ENCODE measurements around the gene BSG. TPM values are rescaled to one million over a fixed set of nuclear protein-coding genes. Genes with fewer than 3 reads are reported as not detected.

Gene BSG
- total RNA-seq, 1 donor from 2014 or later = 353 TPM

DNA sequence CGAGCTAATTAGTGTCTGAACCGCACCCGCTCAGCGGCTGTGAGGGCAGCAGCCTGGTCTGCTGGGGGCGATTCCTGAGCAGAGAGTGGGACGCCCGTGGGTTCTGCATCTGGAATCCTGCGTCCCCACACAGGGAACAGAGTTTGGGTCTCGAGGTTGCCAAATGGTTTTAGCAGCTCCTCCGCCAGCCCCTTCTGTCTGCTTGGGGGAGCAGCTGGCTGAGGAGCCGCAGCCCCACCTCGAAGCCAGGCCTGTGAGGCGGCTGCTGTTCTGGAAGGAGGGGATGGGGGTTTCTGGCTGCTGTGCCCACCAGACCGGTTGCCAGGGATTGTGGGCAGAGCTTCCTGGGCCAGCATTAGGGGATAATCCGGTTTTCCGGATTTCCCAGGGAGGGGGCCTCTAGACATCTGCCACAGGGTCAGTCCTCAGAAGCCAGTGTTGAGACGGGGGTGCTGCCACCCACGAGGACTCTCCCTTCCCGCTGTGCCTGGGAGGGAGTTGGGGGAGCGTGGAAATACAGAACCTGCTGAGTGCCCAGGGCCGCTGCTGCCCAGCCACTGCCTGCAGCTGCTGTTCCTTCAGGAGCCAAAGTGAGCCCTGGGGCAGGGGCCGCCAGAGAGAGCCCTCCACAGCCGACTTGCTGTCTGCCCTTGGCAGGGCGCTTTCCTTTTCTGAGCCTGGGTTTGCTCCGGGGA is 38.9 kb upstream of the BSG start:
- Mint-ChIP-seq H3K36me3 (ENCODE audit: low read depth, unreplicated experiment) (peaks cover 4% of the 10 kb centered on the region), H3K4me3 (ENCODE audit: unreplicated experiment) (peak overlapping the region; percentile 94), H3K27ac (ENCODE audit: unreplicated experiment) (no peak overlapping the region), H3K9me3 (ENCODE audit: unreplicated experiment) (no peaks in the 10 kb centered on the region), H3K4me1 (ENCODE audit: unreplicated experiment) (peaks cover 7% of the 10 kb centered on the region), H3K27me3 (ENCODE audit: unreplicated experiment) (peaks cover 10% of the 10 kb centered on the region)
- TF ChIP-seq, protein P1, sequence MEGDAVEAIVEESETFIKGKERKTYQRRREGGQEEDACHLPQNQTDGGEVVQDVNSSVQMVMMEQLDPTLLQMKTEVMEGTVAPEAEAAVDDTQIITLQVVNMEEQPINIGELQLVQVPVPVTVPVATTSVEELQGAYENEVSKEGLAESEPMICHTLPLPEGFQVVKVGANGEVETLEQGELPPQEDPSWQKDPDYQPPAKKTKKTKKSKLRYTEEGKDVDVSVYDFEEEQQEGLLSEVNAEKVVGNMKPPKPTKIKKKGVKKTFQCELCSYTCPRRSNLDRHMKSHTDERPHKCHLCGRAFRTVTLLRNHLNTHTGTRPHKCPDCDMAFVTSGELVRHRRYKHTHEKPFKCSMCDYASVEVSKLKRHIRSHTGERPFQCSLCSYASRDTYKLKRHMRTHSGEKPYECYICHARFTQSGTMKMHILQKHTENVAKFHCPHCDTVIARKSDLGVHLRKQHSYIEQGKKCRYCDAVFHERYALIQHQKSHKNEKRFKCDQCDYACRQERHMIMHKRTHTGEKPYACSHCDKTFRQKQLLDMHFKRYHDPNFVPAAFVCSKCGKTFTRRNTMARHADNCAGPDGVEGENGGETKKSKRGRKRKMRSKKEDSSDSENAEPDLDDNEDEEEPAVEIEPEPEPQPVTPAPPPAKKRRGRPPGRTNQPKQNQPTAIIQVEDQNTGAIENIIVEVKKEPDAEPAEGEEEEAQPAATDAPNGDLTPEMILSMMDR (IDR thresholded peaks at IDR 0.05; ENCODE audit: unreplicated experiment) = no peak
- DNase-seq (ENCODE audit: low spot score) = no peak

DNA sequence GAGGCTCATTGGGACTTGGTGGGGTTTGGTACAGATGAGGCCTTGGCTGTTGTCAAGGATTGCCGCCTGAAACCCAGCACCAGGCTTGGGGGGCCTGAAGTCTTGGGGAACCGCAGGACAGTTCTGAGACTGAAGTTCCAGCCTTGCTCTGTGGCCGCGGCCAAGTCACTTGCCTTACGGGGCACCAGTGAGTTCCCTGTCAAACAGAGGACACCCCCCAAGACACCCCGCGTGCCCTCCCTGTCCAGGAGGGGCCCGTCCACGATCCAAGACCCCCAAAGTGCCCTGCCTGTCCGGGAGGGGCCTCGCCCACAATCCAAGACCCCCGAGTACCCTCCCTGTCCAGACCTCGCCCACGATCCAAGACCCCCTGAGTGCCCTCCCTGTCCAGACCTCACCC is 38.3 kb upstream of the BSG start:
- TF ChIP-seq, protein P1 (IDR thresholded peaks at IDR 0.05; ENCODE audit: unreplicated experiment) = no peak
- H3K4me1 Mint-ChIP-seq (ENCODE audit: unreplicated experiment) = peaks cover 7% of the 10 kb centered on the region
- no peak overlapping the region for H3K4me3 Mint-ChIP-seq (ENCODE audit: unreplicated experiment)
- H3K36me3 Mint-ChIP-seq (ENCODE audit: low read depth, unreplicated experiment) = peaks cover 5% of the 10 kb centered on the region
- H3K9me3 Mint-ChIP-seq (ENCODE audit: unreplicated experiment) = no peaks in the 10 kb centered on the region
- H3K27me3 Mint-ChIP-seq (ENCODE audit: unreplicated experiment) = peaks cover 12% of the 10 kb centered on the region
- no peak overlapping the region for H3K27ac Mint-ChIP-seq (ENCODE audit: unreplicated experiment)
- DNase-seq (ENCODE audit: low spot score) = no peak

DNA sequence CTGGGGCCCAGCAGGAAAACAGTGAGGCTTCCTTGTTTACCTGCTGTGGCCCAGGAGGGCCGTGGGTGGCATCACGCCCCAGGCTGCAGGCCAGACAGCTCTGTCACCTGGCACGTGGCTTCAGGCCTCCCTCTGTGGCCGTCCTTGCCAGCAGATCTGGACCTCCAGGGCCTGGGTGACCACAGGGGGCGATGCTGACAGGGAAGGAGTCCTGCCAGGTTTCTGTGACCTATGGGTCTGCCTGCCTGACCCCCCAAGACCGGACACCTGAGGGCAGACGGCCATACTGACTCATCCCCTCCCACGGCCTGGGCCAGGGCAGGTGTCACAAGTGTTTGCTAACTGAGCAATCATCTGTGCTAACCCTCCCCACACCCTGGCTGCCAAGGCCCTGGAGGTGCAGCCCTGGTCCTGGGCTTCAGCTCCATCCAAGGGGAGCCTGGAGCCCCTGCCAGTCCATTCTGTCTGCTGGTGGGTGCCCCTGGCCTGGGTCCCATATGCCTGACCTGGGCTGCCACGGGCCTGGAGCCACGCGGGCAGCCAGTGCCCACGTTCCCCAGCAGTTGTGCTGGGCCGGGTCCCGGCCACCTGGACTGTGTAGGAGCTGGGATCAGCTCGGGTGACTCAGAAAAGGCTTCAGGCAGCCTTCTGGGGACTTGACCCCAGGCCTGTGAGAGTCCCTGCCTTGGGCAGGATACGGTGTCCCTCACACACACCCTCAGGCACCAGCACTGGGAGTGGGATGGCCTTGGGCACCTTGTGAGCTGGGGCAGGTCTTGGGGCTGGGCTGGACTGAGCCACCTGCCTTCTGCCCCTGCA is 37.2 kb upstream of the BSG start:
- Mint-ChIP-seq H3K27me3 (ENCODE audit: unreplicated experiment) (peaks cover 9% of the 10 kb centered on the region), H3K27ac (ENCODE audit: unreplicated experiment) (no peak overlapping the region), H3K4me1 (ENCODE audit: unreplicated experiment) (peaks cover 5% of the 10 kb centered on the region), H3K4me3 (ENCODE audit: unreplicated experiment) (no peak overlapping the region), H3K36me3 (ENCODE audit: low read depth, unreplicated experiment) (peaks cover 5% of the 10 kb centered on the region), H3K9me3 (ENCODE audit: unreplicated experiment) (no peaks in the 10 kb centered on the region)
- TF ChIP-seq, protein P1 (IDR thresholded peaks at IDR 0.05; ENCODE audit: unreplicated experiment) = no peak
- DNase-seq (ENCODE audit: low spot score) = no peak

DNA sequence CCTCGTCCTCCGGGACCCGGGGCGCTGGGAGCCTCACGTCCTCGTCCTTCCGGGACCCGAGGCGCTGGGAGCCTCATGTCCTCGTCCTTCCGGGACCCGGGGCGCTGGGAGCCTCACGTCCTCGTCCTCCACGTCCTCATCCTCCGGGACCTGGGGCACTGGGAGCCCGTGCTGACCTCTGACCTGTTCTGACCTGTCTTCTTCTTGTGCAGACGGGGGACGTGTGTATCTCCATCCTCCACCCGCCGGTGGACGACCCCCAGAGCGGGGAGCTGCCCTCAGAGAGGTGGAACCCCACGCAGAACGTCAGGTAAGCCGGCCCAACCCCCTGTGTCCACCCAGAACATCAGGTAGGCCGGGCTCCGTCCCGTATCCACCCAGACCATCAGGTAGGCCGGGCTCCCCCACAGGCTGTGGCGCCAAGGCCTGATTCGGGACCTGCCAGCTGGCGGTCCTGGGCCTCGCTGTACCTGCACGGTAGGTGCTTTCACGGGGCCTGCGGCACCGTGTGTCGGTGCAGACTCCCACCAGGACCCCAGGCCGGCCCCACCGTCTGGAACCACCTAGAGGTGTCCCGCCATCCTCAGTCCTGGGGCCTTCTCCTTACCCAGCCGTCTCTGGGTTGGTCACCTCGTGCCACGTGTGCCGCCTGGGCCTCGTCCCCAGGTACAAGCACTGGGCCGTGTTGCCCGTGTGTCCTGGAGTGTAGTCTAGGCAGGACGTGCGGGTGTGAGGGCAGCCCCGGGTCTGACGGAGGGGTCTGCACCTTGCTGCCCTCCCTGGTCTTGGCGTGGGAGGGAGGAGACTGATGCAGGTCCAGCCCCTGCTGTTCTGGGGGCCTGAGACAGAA is 36.1 kb upstream of the BSG start:
- Mint-ChIP-seq H3K36me3 (ENCODE audit: low read depth, unreplicated experiment) (peaks cover 5% of the 10 kb centered on the region), H3K4me1 (ENCODE audit: unreplicated experiment) (peaks cover 5% of the 10 kb centered on the region), H3K27ac (ENCODE audit: unreplicated experiment) (no peak overlapping the region), H3K27me3 (ENCODE audit: unreplicated experiment) (peaks cover 6% of the 10 kb centered on the region), H3K9me3 (ENCODE audit: unreplicated experiment) (no peaks in the 10 kb centered on the region), H3K4me3 (ENCODE audit: unreplicated experiment) (no peak overlapping the region)
- TF ChIP-seq, protein P1 (IDR thresholded peaks at IDR 0.05; ENCODE audit: unreplicated experiment) = no peak
- DNase-seq (ENCODE audit: low spot score) = no peak
